ENCODE data around the gene PDC.
A peak's percentile ranks its signal among the peaks of the same experiment; 100 is the strongest.
"Not testable (repeated sequence)": the region's sequence is repeated elsewhere in the genome, so short reads cannot be mapped to it uniquely, and the experiment has no call there.

PDC gene

GRCh38 chr1:186409091-186409490 lies 51.8 kb downstream of the PDC start:
- no peak for DNase-seq
- H3K36me3 ChIP-seq: peaks cover 40% of the 10 kb centered on the region
- TF ChIP-seq CTCF (IDR thresholded peaks at IDR 0.05; ENCODE audit: low read depth, low read length): no peak
- no peak overlapping the region for H3K4me3 ChIP-seq (ENCODE audit: low read depth, low read length)
- no peaks in the 10 kb centered on the region for H3K27me3 ChIP-seq
- no peaks in the 10 kb centered on the region for H3K9me3 ChIP-seq
- H3K4me1 ChIP-seq: no peaks in the 10 kb centered on the region

- Histone ChIP-seq H3K4me1 (no peaks in the 10 kb centered on the region), H3K27me3 (no peaks in the 10 kb centered on the region), H3K4me3 (ENCODE audit: low read depth, low read length) (no peak overlapping the region), H3K36me3 (peaks cover 31% of the 10 kb centered on the region), H3K9me3 (no peaks in the 10 kb centered on the region)
- TF ChIP-seq CTCF (IDR thresholded peaks at IDR 0.05; ENCODE audit: low read depth, low read length): peak; percentile 71
- DNase-seq: no peak
Measured at GRCh38 chr1:186404454-186405051, 56.4 kb downstream of the PDC start.

DNA sequence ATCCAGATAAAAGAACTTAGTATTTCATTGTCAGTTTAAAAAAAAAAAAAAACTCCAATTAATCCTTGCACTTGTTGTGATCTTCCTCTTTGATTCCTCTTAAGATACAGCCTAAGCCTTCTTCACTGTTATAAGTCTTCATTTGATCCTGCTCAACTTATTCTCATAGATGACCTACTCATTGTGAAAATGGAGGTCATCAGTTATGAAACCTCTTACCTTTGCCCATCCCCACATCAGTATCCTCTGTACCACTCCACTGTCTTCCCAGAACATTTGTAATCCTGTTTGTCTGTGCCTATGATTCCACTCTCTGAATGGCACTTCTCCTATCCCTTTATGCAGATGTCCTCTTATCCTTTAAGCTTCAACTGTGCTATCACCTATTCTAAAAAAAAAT lies 57.3 kb downstream of the PDC start:
- Histone ChIP-seq H3K4me3 (ENCODE audit: low read depth, low read length) (no peak overlapping the region), H3K27me3 (no peaks in the 10 kb centered on the region), H3K9me3 (no peaks in the 10 kb centered on the region), H3K4me1 (no peaks in the 10 kb centered on the region), H3K36me3 (peaks cover 23% of the 10 kb centered on the region)
- no peak for TF ChIP-seq CTCF (IDR thresholded peaks at IDR 0.05; ENCODE audit: low read depth, low read length)
- DNase-seq: no peak

DNA sequence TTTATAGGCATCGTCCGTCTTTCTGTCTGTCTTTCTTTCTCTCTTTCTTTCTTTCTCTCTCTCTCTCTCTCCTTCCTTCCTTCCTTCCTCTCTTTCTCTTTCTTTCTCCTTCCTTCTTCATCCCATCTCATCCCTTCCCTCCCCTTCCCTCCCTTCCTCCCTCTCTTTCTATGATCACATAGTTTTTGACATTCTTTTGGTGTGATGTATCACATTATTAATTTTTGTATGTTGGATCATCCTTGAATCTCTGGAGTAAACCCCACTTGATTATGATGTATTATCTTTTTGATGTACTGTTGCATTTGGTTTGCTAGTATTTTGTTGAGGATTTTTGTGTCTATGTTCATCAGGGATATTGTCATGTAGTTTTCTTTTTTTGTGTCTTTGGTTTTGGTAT lies 59.5 kb downstream of the PDC start:
- not testable (repeated sequence) for DNase-seq; H3K4me1 ChIP-seq; H3K9me3 ChIP-seq; H3K4me3 ChIP-seq (ENCODE audit: low read depth, low read length); H3K27me3 ChIP-seq
- H3K36me3 ChIP-seq: peaks cover 23% of the 10 kb centered on the region
